Mononuclear cell (primary cell): ENCODE measurements around the gene NUP62. TPM values are rescaled to one million over a fixed set of nuclear protein-coding genes. Genes with fewer than 3 reads are reported as not detected.

Experiments used
- H3K27me3 ChIP-seq: 2 replicates; pipeline ENCODE4 v1.6.0; 2011; ENCODE audit warnings: low read length, control low read depth; ENCODE audit not compliant: insufficient read depth
- H3K4me1 ChIP-seq: 2 replicates; pipeline ENCODE4 v1.5.1; 2011; ENCODE audit warnings: mild to moderate bottlenecking, low read length, control low read depth; ENCODE audit not compliant: insufficient read depth
- H3K4me3 ChIP-seq: 2 replicates; pipeline ENCODE4 v1.5.1; 2011; ENCODE audit warnings: mild to moderate bottlenecking, low read length, moderate library complexity
- H3K9me3 ChIP-seq: 2 replicates; pipeline ENCODE4 v1.5.1; 2011; ENCODE audit warnings: low read depth, mild to moderate bottlenecking, control low read depth, low read length
- total RNA-seq: library from RNA; depleted of rRNA; stranded (reverse); fragments of >200 nt; gene quantifications from one replicate; pipeline ENCODE4 v1.2.3, GENCODE V29; 2012

The NUP62 gene
- total RNA-seq, 1 donor, result 21.8 TPM

DNA sequence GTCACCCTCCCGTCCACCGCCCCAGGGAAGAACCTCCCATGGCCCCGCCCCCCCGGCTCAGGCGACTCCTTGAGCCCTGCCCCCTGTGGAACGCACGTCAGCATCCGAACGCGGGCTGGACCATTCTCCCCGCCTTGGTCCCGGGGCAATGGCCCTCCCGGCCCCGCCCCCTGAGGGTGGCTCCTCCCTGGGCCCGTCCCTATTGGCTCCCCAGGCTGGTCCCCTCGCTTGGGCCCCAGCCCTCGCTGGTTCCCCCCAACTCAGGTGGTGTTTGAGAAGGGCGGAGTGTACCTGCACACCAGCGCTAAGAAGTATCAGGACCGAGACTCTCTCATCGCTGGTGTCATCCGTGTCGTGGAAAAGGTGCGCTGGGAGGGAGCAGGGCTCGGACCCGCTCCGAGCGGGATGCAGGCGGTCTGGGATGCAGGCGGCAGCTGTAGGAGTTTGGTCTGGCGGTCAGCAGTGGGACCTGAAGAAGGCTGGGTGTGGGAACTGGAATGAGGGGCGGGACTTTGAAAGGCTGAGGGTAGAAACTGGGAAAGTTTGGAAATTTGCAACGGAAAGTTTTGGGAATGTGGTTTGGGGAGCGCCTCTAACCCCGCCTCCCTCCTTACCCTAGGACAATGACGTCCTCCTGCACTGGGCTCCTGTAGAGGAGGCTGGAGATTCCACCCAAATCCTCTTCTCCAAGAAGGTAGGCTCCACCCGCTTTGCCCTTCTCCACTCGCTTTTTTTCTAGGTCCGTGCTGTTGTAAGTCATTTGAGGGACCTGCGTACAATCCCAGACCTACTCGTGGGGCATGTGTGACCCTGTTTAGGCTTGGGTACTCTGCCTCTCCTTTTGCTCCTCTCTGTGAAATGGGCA is 51.2 kb downstream of the NUP62 start:
- peak overlapping the region; percentile 56 for H3K4me3 ChIP-seq
- no peaks in the 10 kb centered on the region for H3K27me3 ChIP-seq
- H3K9me3 ChIP-seq, result no peaks in the 10 kb centered on the region

DNA sequence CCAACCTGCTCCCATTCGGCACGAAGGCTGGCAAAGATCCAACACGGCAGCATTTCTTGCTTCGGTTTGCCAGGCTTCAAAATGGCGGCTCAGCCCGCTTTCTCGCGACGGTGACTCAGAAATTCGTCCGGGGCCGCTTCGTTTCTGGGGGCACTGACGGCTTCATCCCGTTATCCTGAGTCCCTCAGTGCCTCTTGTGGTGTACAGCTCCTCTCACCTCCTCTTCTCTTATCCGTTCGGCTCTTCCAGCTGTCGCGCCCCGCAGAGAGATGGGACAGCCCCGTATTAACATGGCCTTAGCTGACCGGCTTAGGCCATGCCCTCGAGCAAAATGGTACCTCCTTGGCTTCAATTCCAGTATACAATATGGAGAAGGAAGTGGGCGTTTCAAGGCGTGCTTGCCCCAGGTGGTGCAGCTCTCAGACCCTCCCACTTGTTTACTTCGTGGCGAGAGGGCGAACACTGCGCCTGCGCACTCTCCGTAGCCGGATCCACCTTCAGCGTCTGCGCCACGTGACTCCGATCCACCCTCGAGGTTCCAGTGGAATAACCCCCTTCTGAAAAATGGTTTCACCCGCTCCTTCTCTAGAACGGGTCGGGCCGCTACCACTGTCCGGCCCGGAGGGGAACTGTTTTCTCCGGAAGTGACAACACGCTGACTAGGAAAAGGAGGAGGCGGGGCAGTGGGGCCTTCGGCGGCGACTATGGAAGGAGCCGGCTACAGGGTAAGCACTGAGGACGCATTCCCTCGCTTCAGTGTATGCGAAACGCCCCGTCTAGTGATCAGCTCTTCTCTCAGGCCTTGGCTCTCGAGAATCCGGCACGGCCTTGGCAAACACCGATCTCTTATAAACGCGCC is 52.1 kb downstream of the NUP62 start, which contains the start of the genes AKT1S1 and TBC1D17:
Gene AKT1S1 (minus strand): TSS at position 336 of the 859 bp plus-strand sequence. CDS start 4,060 bp downstream, outside the sequence.
Gene TBC1D17 (plus strand): TSS at position 683 of the 859 bp plus-strand sequence. CDS start 22 bp downstream, at position 705.
- peak within 1 kb of the TSS; percentile 99 for H3K4me3 ChIP-seq
- peaks cover 25% of the 10 kb centered on the region for H3K4me1 ChIP-seq
- H3K27me3 ChIP-seq, result no peaks in the 10 kb centered on the region
- no peaks in the 10 kb centered on the region for H3K9me3 ChIP-seq

More for the DNA sequence above, 51.2 kb downstream of the NUP62 start:
- H3K4me1 ChIP-seq, result peaks cover 25% of the 10 kb centered on the region

GRCh38 chr19:49876422-49877019 is 52.8 kb downstream of the NUP62 start:
- H3K4me1 ChIP-seq, result peaks cover 25% of the 10 kb centered on the region
- peak overlapping the region; percentile 99 for H3K4me3 ChIP-seq
- H3K27me3 ChIP-seq, result no peaks in the 10 kb centered on the region
- no peaks in the 10 kb centered on the region for H3K9me3 ChIP-seq

- H3K27me3 ChIP-seq, result no peaks in the 10 kb centered on the region
- no peaks in the 10 kb centered on the region for H3K9me3 ChIP-seq
These were observed 53.4 kb downstream of the NUP62 start for GRCh38 chr19:49875857-49876421.

GRCh38 chr19:49875177-49875576 is 54.1 kb downstream of the NUP62 start:
- H3K27me3 ChIP-seq, result no peaks in the 10 kb centered on the region
- H3K9me3 ChIP-seq, result no peaks in the 10 kb centered on the region
- H3K4me1 ChIP-seq, result peaks cover 33% of the 10 kb centered on the region
- H3K4me3 ChIP-seq, result no peak overlapping the region

More at GRCh38 chr19:49875857-49876421, 53.4 kb downstream of the NUP62 start:
- peaks cover 25% of the 10 kb centered on the region for H3K4me1 ChIP-seq
- H3K4me3 ChIP-seq, result peak overlapping the region; percentile 99

- Histone ChIP-seq H3K4me3 (no peak overlapping the region), H3K27me3 (no peaks in the 10 kb centered on the region), H3K4me1 (peaks cover 38% of the 10 kb centered on the region), H3K9me3 (no peaks in the 10 kb centered on the region)
These were observed 54.7 kb downstream of the NUP62 start for GRCh38 chr19:49874503-49875157.

- Histone ChIP-seq H3K4me3 (no peak overlapping the region), H3K9me3 (no peaks in the 10 kb centered on the region), H3K27me3 (no peaks in the 10 kb centered on the region), H3K4me1 (peaks cover 36% of the 10 kb centered on the region)
These were observed 55.5 kb downstream of the NUP62 start for GRCh38 chr19:49873834-49874233.

DNA sequence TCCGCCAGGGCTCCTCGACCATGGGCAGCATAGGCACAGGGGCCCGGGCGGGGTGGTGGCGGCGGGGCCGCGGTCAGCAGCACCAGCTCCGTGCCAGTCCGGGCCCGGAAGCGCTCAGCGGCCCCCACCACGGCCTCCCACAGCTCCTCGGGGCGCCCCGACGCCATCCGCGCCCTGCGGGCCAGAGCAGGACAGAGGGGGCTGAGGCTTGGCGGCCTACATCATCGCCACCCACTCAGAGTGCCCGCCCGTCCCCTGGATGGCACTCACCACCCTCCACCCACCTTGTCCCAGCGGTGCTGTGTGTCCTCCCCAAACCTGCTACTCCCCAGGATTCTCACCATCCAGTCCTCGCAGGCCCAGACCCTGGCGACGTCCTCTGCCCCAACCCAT is 56.2 kb downstream of the NUP62 start:
- Histone ChIP-seq H3K4me1 (peaks cover 36% of the 10 kb centered on the region), H3K27me3 (no peaks in the 10 kb centered on the region), H3K4me3 (no peak overlapping the region), H3K9me3 (no peaks in the 10 kb centered on the region)

DNA sequence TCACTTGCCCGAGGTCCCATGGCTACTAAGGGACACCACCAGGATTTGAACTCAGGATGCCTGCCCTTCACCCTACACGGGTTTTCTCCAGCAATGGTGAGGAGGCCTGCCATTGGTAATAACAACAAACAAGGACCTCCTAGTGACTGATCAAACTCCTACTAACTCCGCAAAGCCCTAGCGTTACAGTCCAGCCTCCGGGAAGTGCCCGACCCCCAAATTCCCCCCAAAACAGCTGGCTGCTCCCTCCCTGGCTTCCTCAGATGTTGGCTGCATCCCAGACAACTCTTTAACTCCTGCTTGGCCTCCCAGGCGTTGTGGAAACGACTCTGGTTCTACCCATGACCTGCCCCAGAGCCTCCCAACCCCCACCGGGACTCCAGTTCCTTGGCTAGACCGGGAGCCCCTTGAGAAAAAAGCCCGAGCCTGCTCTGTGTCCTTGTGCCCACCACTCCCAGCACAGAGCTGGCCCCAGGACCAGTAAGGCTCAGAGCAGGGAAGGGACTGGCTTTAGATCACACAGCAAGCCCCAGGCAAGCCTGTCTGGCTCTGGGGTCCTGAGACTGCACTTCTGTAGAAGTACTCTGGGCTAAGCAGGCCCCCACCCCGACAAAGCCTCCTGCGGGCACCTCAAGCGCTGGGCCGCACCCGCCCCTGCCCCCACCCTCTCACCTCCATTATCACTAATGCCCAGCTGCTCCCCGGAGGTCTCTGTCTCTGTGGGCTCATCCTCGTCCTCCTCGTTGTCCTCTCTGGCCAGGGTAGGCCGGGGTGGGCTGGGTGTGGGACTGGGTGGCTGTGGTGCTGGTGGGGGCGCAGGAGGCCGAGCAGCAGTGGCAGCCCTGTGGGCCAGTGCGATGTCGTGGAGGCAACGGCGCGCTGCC is 56.8 kb downstream of the NUP62 start:
- H3K4me1 ChIP-seq, result peaks cover 39% of the 10 kb centered on the region
- H3K4me3 ChIP-seq, result no peak overlapping the region
- H3K9me3 ChIP-seq, result no peaks in the 10 kb centered on the region
- H3K27me3 ChIP-seq, result no peaks in the 10 kb centered on the region

DNA sequence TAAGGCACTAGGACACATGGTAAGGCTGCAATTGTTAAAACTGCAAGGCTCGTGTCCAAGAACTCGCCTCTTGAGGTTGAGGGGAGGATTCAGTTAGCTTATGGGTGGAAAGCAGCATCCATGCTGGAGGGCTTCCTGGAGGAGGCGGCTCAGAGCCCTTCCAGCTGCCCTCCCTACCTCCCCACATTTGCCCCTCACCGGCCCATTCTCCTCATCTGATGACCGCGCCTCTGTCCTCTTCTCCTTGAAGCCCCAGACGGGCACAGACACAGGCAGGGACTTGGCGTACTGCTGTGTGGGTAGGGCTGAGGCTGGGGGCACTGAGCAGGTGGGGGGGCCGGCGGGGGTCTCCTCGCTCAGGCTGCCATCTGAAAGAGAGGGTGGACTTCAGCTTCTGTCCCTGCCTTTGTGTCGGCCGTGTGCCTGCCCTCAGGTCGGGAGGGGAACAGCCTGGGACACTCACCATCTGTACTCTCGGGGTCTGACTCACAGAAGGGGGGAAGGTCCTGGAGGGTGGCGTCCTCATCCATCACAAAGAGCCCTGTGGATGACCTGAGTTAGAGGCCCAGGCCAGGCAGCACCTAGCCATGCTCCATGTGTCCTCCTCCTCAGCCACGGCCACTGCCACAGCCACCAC is 57.8 kb downstream of the NUP62 start:
- Histone ChIP-seq H3K27me3 (no peaks in the 10 kb centered on the region), H3K4me3 (no peak overlapping the region), H3K4me1 (peaks cover 44% of the 10 kb centered on the region), H3K9me3 (no peaks in the 10 kb centered on the region)

DNA sequence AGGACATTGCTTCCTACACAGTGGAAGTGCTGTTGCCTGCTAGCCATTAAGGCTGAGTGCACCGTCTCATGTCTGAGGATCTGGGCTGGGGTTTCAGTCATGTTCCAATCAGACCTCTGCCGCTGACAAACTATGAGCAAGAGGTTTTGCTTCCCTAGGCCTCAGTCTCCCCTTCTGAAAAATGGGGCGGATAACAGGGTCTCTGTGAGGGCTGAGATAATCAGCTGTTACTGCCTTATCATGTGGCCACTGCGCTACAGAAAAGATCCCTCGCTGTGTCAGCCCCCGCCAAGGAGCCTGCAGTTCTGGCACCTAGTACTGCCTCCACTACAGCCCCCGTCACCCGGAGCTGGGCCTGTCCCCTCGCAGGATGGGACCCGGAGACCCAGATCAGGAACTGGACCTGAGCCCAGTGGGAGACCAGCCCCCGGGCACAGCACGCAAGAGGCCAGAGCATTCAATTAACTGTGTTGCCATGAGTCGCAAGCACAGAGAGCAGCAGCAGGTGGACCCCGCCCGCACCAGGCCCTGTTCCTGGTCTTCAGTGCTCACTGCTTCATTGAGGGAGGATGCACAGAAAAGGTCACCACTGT is 58.9 kb downstream of the NUP62 start:
- peaks cover 48% of the 10 kb centered on the region for H3K4me1 ChIP-seq
- peak overlapping the region; percentile 53 for H3K4me3 ChIP-seq
- H3K27me3 ChIP-seq, result no peaks in the 10 kb centered on the region
- no peaks in the 10 kb centered on the region for H3K9me3 ChIP-seq

DNA sequence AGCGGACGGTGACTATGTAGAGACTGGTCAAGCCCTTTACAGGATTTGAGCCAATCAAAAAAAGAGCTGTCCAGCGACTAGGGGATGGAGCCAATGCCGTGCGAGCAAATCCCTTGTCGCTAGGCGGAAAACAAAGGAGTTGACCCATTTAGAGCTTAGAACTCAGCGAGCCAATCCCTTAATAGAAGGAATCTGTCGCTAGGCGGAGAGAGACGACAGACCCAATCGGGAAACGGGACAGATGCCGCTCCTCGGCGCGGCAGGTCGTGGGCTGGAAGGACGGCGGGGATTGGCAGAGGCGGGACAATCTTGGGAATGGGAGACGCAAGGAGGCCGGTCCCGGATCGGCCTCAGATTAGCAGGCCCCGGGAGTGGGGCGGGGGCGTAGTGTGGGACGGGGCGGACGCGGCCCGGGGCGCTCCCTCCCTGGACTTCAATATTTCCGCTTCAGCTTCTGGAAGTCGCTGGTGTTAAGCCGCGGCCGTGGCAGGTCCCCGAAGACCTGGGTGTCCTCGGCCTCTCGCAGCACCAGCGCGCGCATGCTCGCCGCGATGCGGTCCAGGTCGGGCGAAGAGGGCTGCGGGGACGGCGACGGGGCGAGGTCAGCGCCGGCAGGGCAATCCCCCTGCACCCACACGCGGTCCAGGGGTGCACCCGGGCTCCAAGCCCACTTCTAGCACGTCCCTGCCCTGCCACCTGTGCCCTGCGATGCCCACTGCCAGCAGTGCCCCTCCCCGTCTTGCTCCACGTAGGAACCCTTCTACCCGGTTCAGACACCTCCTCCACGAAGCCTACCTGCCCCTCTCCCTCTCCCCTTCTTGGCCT is 59.6 kb downstream of the NUP62 start:
- peaks cover 50% of the 10 kb centered on the region for H3K4me1 ChIP-seq
- H3K4me3 ChIP-seq, result peak overlapping the region; percentile 53
- no peaks in the 10 kb centered on the region for H3K9me3 ChIP-seq
- H3K27me3 ChIP-seq, result no peaks in the 10 kb centered on the region
